ENCODE results near the gene PODXL2. TPM values are rescaled to one million over a fixed set of nuclear protein-coding genes. Genes with fewer than 3 reads are reported as not detected.

Gene PODXL2
- total and polyA plus RNA-seq, 2 of the 8 experiments (the other 6 are each of a cell fraction or from before 2014, with no cell fraction given): 27.6 to 31.6 TPM

- Histone ChIP-seq H4K91ac (replicated peaks; ENCODE audit: insufficient read length, low read length) (peak overlapping the region; percentile 11), H3K9ac (replicated peaks in 1 of 4; ENCODE audit: extremely low read depth in 1 of 4, low read depth in 3 of 4, low read length in 3 of 4) (no peak overlapping the region), H3K79me1 (ENCODE audit: low read depth, low read length) (no peaks in the 10 kb centered on the region), H3K18ac (ENCODE audit: extremely low read depth, low read length) (no peak overlapping the region), H3K4me2 (ENCODE audit: insufficient read depth in 1 of 2, low read depth in 2 of 2, low read length in 2 of 2) (no peak overlapping the region), H2BK15ac (ENCODE audit: low read length) (no peak overlapping the region), H2AFZ (ENCODE audit: low read length) (peak overlapping the region; percentile 90; the same call in 1 of the 2 replicates), H3K36me3 (ENCODE audit: control insufficient read depth in 2 of 4, insufficient read depth in 4 of 4, low read length in 3 of 4) (no peaks in the 10 kb centered on the region), H2AK5ac (ENCODE audit: low read depth, low read length) (no peak overlapping the region), H3K14ac (ENCODE audit: insufficient read length) (no peak overlapping the region), H3K9me3 (ENCODE audit: insufficient read depth in 2 of 2, low read depth in 1 of 2, low read length in 1 of 2) (no peaks in the 10 kb centered on the region), H2BK5ac (ENCODE audit: low read depth, low read length) (no peak overlapping the region), H4K20me1 (replicated peaks in 1 of 2; ENCODE audit: control insufficient read depth in 1 of 2, insufficient read depth in 2 of 2, low read length in 2 of 2) (no peaks in the 10 kb centered on the region), H3K23ac (ENCODE audit: insufficient read length) (no peak overlapping the region), H2BK12ac (ENCODE audit: low read depth, low read length) (no peak overlapping the region), H3K4me3 (ENCODE audit: extremely low read depth in 1 of 4, insufficient read depth in 2 of 4, low read depth in 3 of 4, low read length in 4 of 4) (no peak overlapping the region), H3K23me2 (ENCODE audit: low read depth, low read length) (no peaks in the 10 kb centered on the region), H3K79me2 (ENCODE audit: control insufficient read depth in 1 of 2, insufficient read depth in 2 of 2, low read length in 2 of 2) (no peaks in the 10 kb centered on the region), H4K5ac (ENCODE audit: insufficient read length, low read depth, low read length) (no peak overlapping the region), H4K8ac (ENCODE audit: extremely low read depth, insufficient read depth, low read length) (0 out of 2 replicates have a peak overlapping the region, but pooled peaks have one; percentile 46), H3K27me3 (replicated peaks in 1 of 4; ENCODE audit: control insufficient read depth in 3 of 4, extremely low read depth in 1 of 4, insufficient read depth in 3 of 4, low read length in 3 of 4) (no peaks in the 10 kb centered on the region), H3K56ac (replicated peaks; ENCODE audit: insufficient read length, low read depth, low read length) (no peak overlapping the region), H2BK120ac (replicated peaks; ENCODE audit: low read depth, low read length) (no peak overlapping the region), H3K4me1 (replicated peaks in 1 of 4; ENCODE audit: control insufficient read depth in 3 of 4, insufficient read depth in 4 of 4, low read length in 3 of 4) (peaks cover 0 to 8% (median 2%) of the 10 kb centered on the region in 4 experiments; a peak in 2 of 7 replicates), H2BK20ac (ENCODE audit: low read length) (no peak overlapping the region), H3K27ac (ENCODE audit: low read depth, low read length) (no peak overlapping the region), H3K4ac (replicated peaks; ENCODE audit: insufficient read length, low read depth, low read length) (no peak overlapping the region)
- DNase-seq (ENCODE audit: low read depth in 1 of 2, low spot score in 2 of 2): no peak
- ChIA-PET POLR2A (ENCODE audit: partially characterized antibody) (no interaction called here), CTCF (ENCODE audit: partially characterized antibody) (interaction anchor here (0.6 to 6.8 kb wide), 7 partner anchors 19 to 295 kb away, joined by 3 to 43 read pairs (median 3); no protein-coding TSS in a partner anchor)
- WGBS, 2 experiments (ENCODE audit: extremely low coverage in 1 of 2, insufficient coverage in 1 of 2, insufficient read length in 1 of 2, insufficient replicate concordance in 2 of 2, low coverage in 1 of 2, low lambda C conversion rate in 2 of 2, missing lambda C conversion rate in 1 of 2): 71% methylated on average over 10 of the region's 10 CpGs; no CpG with 5 or more reads in 1 of the 2 experiments
- FAIRE-seq: no peak
- no peak for TF ChIP-seq NRF1 (IDR thresholded peaks at IDR 0.05; ENCODE audit: low read depth, low read length)
- TF ChIP-seq, protein P1, sequence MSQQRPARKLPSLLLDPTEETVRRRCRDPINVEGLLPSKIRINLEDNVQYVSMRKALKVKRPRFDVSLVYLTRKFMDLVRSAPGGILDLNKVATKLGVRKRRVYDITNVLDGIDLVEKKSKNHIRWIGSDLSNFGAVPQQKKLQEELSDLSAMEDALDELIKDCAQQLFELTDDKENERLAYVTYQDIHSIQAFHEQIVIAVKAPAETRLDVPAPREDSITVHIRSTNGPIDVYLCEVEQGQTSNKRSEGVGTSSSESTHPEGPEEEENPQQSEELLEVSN (IDR thresholded peaks at IDR 0.05): no peak
- TF ChIP-seq ASH2L (IDR thresholded peaks at IDR 0.05; ENCODE audit: low read length): no peak
- no peak for TF ChIP-seq RBBP5 (IDR thresholded peaks at IDR 0.05; ENCODE audit: borderline replicate concordance, low read depth, low read length)
- TF ChIP-seq USF2 (IDR thresholded peaks at IDR 0.05; ENCODE audit: low read length): no peak
- TF ChIP-seq, protein P2, sequence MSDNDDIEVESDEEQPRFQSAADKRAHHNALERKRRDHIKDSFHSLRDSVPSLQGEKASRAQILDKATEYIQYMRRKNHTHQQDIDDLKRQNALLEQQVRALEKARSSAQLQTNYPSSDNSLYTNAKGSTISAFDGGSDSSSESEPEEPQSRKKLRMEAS (IDR thresholded peaks at IDR 0.05): no peak
- no peak for TF ChIP-seq SP1 (IDR thresholded peaks at IDR 0.05; ENCODE audit: low read depth, low read length)
- TF ChIP-seq SIX5 (IDR thresholded peaks at IDR 0.05; ENCODE audit: low read depth, low read length): no peak
- TF ChIP-seq BRCA1 (IDR thresholded peaks at IDR 0.05; ENCODE audit: low read depth, low read length): no peak
- TF ChIP-seq KDM5A (IDR thresholded peaks at IDR 0.05; ENCODE audit: low read length): no peak
- no peak for TF ChIP-seq KDM4A (IDR thresholded peaks at IDR 0.05; ENCODE audit: low read depth, low read length, severe bottlenecking)
- no peak for TF ChIP-seq EZH2 (IDR thresholded peaks at IDR 0.05; ENCODE audit: low read depth, low read length, severe bottlenecking)
These were observed 85.2 kb downstream of the PODXL2 start for GRCh38 chr3:127714125-127714571.

All from H1 (cell line).